HEK293 (cell line): Measurements from ENCODE around the gene SDC3.

ENCODE experiments used
- CTCF ChIA-PET: fragments of 350-600 bp; formaldehyde crosslinking; extraction: SDS; loops from one replicate; lab custom pipeline; 2021; ENCODE audit warnings: antibody characterized with exemption; lab: Yijun Ruan, JAX
- POLR2A ChIA-PET: fragments of 300-600 bp; formaldehyde crosslinking; extraction: SDS; loops from one replicate; lab custom pipeline; 2020; ENCODE audit warnings: antibody characterized with exemption, inconsistent platforms; lab: Yijun Ruan, JAX
- H3K27ac ChIP-seq: fragments of 200-500 bp; sonication (Bioruptor generic); 2 replicates; pipeline ENCODE4 v1.5.1; 2014; ENCODE audit warnings: low read depth, low read length, control low read depth, inconsistent platforms; ENCODE audit errors: extremely low read depth
- H3K36me3 ChIP-seq, 2 experiments: fragments of 200-500 bp in 1 of 2; sonication (Bioruptor generic) in 1 of 2; 1 replicate in 1 of 2; 2 replicates in 1 of 2; pipeline ENCODE4 v1.5.1; 2014 to 2017; ENCODE audit warnings: inconsistent platforms in 2 of 2, low read length in 2 of 2; ENCODE audit not compliant: control insufficient read depth in 2 of 2, insufficient read depth in 1 of 2
- H3K4me1 ChIP-seq: fragments of 200-500 bp; sonication (Bioruptor generic); 2 replicates; pipeline ENCODE4 v1.5.1; 2014; ENCODE audit warnings: mild to moderate bottlenecking, low read length, inconsistent platforms; ENCODE audit not compliant: control insufficient read depth, insufficient read depth
- H3K4me3 ChIP-seq: 2 replicates; pipeline ENCODE4 v1.5.1; 2011; ENCODE audit warnings: low read depth, mild to moderate bottlenecking, control low read depth, low read length, moderate library complexity
- H3K9me3 ChIP-seq: fragments of 200-500 bp; sonication (Bioruptor generic); 2 replicates; pipeline ENCODE4 v1.5.1; 2014; ENCODE audit warnings: low read depth, low read length, inconsistent platforms; ENCODE audit not compliant: control insufficient read depth, insufficient read depth
- GLIS1 ChIP-seq: fragments of 450-650 bp; formaldehyde crosslinking; IDR thresholded peaks from 2 replicates; pipeline ENCODE4 v1.5.1; 2016; ENCODE audit warnings: missing biosample characterization, missing genetic modification characterization
- GLIS2 ChIP-seq: fragments of 450-650 bp; formaldehyde crosslinking; IDR thresholded peaks from 2 replicates; pipeline ENCODE4 v1.5.1; 2016; ENCODE audit warnings: missing biosample characterization, missing genetic modification characterization
- KLF1 ChIP-seq: fragments of 450-650 bp; formaldehyde crosslinking; IDR thresholded peaks from 2 replicates; pipeline ENCODE4 v1.5.1; 2016; ENCODE audit warnings: missing biosample characterization, missing genetic modification characterization
- KLF16 ChIP-seq: fragments of 450-650 bp; formaldehyde crosslinking; IDR thresholded peaks from 2 replicates; pipeline ENCODE4 v1.5.1; 2017; ENCODE audit warnings: missing biosample characterization, missing genetic modification characterization
- KLF7 ChIP-seq: fragments of 450-650 bp; formaldehyde crosslinking; IDR thresholded peaks from 2 replicates; pipeline ENCODE4 v1.5.1; 2016; ENCODE audit warnings: missing biosample characterization, missing genetic modification characterization, borderline replicate concordance
- RBAK ChIP-seq: fragments of 450-650 bp; formaldehyde crosslinking; IDR thresholded peaks from 2 replicates; pipeline ENCODE4 v1.5.1; 2016; ENCODE audit warnings: missing biosample characterization, missing genetic modification characterization
- SP7 ChIP-seq: fragments of 450-650 bp; formaldehyde crosslinking; IDR thresholded peaks from 2 replicates; pipeline ENCODE4 v1.5.1; 2016; ENCODE audit warnings: missing biosample characterization, missing genetic modification characterization
- TCF7L2 ChIP-seq: IDR thresholded peaks from 2 replicates; pipeline ENCODE4 v1.6.1; 2011; ENCODE audit warnings: low read depth, mild to moderate bottlenecking, inconsistent platforms, low read length, moderate library complexity, borderline replicate concordance
- ZBTB1 ChIP-seq: fragments of 450-650 bp; formaldehyde crosslinking; IDR thresholded peaks from 2 replicates; pipeline ENCODE4 v1.5.1; 2016; ENCODE audit warnings: missing biosample characterization, missing genetic modification characterization
- ZEB2 ChIP-seq: fragments of 450-650 bp; formaldehyde crosslinking; IDR thresholded peaks from 2 replicates; pipeline ENCODE4 v1.5.1; 2016; ENCODE audit warnings: missing biosample characterization, missing genetic modification characterization
- ZNF114 ChIP-seq: fragments of 450-650 bp; formaldehyde crosslinking; IDR thresholded peaks from 2 replicates; pipeline ENCODE4 v1.5.0; 2017; ENCODE audit warnings: missing biosample characterization, missing genetic modification characterization
- ZNF132 ChIP-seq: fragments of 450-650 bp; formaldehyde crosslinking; IDR thresholded peaks from 2 replicates; pipeline ENCODE4 v1.5.1; 2017; ENCODE audit warnings: missing biosample characterization, missing genetic modification characterization, borderline replicate concordance
- ZNF202 ChIP-seq: fragments of 450-650 bp; formaldehyde crosslinking; IDR thresholded peaks from 2 replicates; pipeline ENCODE4 v1.5.1; 2016; ENCODE audit warnings: missing biosample characterization, missing genetic modification characterization, borderline replicate concordance
- ZNF214 ChIP-seq: fragments of 450-650 bp; formaldehyde crosslinking; IDR thresholded peaks from 2 replicates; pipeline ENCODE4 v1.5.1; 2017; ENCODE audit warnings: missing biosample characterization, mild to moderate bottlenecking, missing genetic modification characterization, borderline replicate concordance
- ZNF239 ChIP-seq: fragments of 450-650 bp; formaldehyde crosslinking; IDR thresholded peaks from 2 replicates; pipeline ENCODE4 v1.5.1; 2016; ENCODE audit warnings: missing biosample characterization, missing genetic modification characterization
- ZNF514 ChIP-seq: fragments of 450-650 bp; formaldehyde crosslinking; IDR thresholded peaks from 2 replicates; pipeline ENCODE4 v1.5.1; 2016; ENCODE audit warnings: missing biosample characterization, missing genetic modification characterization
- ZNF544 ChIP-seq: fragments of 450-650 bp; formaldehyde crosslinking; IDR thresholded peaks from 2 replicates; pipeline ENCODE4 v1.5.0; 2017; ENCODE audit warnings: missing biosample characterization, missing genetic modification characterization
- ZNF548 ChIP-seq: fragments of 450-650 bp; formaldehyde crosslinking; IDR thresholded peaks from 2 replicates; pipeline ENCODE4 v1.5.1; 2016; ENCODE audit warnings: missing biosample characterization, missing genetic modification characterization
- ZNF549 ChIP-seq: fragments of 450-650 bp; IDR thresholded peaks from 2 replicates; pipeline ENCODE4 v1.5.1; 2018; ENCODE audit warnings: missing biosample characterization, missing genetic modification characterization, mild to moderate bottlenecking, inconsistent platforms, moderate library complexity
- ZNF555 ChIP-seq: fragments of 450-650 bp; formaldehyde crosslinking; conservative IDR thresholded peaks from 2 replicates; pipeline ENCODE4 v1.5.1; 2017; ENCODE audit warnings: missing biosample characterization, mild to moderate bottlenecking, missing genetic modification characterization, inconsistent platforms
- ZNF560 ChIP-seq: fragments of 450-650 bp; formaldehyde crosslinking; IDR thresholded peaks from 2 replicates; pipeline ENCODE4 v1.5.1; 2017; ENCODE audit warnings: missing biosample characterization, missing genetic modification characterization, borderline replicate concordance
- ZNF585B ChIP-seq: fragments of 450-650 bp; formaldehyde crosslinking; IDR thresholded peaks from 2 replicates; pipeline ENCODE4 v1.5.1; 2016; ENCODE audit warnings: missing biosample characterization, missing genetic modification characterization
- ZNF610 ChIP-seq: fragments of 450-650 bp; formaldehyde crosslinking; IDR thresholded peaks from 2 replicates; pipeline ENCODE4 v1.5.1; 2016; ENCODE audit warnings: missing biosample characterization, missing genetic modification characterization, borderline replicate concordance
- TF ChIP-seq, protein P1 (sequence below): fragments of 450-650 bp; formaldehyde crosslinking; IDR thresholded peaks from 2 replicates; pipeline ENCODE4 v1.5.1; 2017; ENCODE audit warnings: missing biosample characterization, missing genetic modification characterization
- TF ChIP-seq, protein P2 (sequence below): fragments of 450-650 bp; formaldehyde crosslinking; IDR thresholded peaks from 2 replicates; pipeline ENCODE4 v1.5.1; 2016; ENCODE audit warnings: missing biosample characterization, missing genetic modification characterization
- TF ChIP-seq, protein P3 (sequence below): fragments of 450-650 bp; formaldehyde crosslinking; IDR thresholded peaks from 2 replicates; pipeline ENCODE4 v1.5.1; 2016; ENCODE audit warnings: missing biosample characterization, missing genetic modification characterization, borderline replicate concordance
- TF ChIP-seq, protein P4 (sequence below): fragments of 450-650 bp; formaldehyde crosslinking; IDR thresholded peaks from 2 replicates; pipeline ENCODE4 v1.5.1; 2016; ENCODE audit warnings: missing biosample characterization, missing genetic modification characterization

SDC3 gene

DNA sequence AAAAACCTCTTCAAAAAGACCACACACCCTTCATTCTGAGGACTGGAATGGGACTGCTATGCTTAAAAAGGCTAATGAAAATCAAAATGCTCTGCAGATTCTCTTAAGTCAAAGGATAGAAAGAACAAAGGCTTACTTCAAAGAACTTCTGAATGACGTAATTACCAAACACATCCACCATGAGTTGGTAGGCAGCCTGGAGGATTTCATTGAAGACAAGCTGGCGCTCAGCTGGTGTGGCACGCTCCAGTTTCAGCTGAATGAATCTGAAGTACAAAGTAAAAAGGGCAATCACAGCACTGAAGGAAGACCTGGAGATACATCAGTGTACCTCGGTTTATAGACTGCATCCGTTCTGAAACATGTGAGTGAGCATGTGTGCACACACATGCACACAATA is 43.5 kb upstream of the SDC3 start (continued):
- TF ChIP-seq, protein P1, sequence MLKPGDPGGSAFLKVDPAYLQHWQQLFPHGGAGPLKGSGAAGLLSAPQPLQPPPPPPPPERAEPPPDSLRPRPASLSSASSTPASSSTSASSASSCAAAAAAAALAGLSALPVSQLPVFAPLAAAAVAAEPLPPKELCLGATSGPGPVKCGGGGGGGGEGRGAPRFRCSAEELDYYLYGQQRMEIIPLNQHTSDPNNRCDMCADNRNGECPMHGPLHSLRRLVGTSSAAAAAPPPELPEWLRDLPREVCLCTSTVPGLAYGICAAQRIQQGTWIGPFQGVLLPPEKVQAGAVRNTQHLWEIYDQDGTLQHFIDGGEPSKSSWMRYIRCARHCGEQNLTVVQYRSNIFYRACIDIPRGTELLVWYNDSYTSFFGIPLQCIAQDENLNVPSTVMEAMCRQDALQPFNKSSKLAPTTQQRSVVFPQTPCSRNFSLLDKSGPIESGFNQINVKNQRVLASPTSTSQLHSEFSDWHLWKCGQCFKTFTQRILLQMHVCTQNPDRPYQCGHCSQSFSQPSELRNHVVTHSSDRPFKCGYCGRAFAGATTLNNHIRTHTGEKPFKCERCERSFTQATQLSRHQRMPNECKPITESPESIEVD, result no peak
- TF ChIP-seq ZNF239 (tag by site-specific recombination), result no peak
- TF ChIP-seq, protein P2, sequence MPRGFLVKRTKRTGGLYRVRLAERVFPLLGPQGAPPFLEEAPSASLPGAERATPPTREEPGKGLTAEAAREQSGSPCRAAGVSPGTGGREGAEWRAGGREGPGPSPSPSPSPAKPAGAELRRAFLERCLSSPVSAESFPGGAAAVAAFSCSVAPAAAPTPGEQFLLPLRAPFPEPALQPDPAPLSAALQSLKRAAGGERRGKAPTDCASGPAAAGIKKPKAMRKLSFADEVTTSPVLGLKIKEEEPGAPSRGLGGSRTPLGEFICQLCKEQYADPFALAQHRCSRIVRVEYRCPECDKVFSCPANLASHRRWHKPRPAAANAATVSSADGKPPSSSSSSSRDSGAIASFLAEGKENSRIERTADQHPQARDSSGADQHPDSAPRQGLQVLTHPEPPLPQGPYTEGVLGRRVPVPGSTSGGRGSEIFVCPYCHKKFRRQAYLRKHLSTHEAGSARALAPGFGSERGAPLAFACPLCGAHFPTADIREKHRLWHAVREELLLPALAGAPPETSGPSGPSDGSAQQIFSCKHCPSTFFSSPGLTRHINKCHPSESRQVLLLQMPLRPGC (tag by site-specific recombination), result no peak
- no peak for TF ChIP-seq ZNF610 (tag by site-specific recombination)
- no peak for TF ChIP-seq ZEB2
- TF ChIP-seq ZNF585B, result no peak
- no peak for TF ChIP-seq KLF1 (tag by site-specific recombination)
- no peak for TF ChIP-seq ZBTB1 (tag by site-specific recombination)
- no peak for TF ChIP-seq TCF7L2
- TF ChIP-seq ZNF555 (tag by site-specific recombination), result no peak
- no peak for TF ChIP-seq GLIS2 (tag by site-specific recombination)
- no peak for TF ChIP-seq GLIS1 (tag by site-specific recombination)
- TF ChIP-seq SP7 (tag by site-specific recombination), result no peak
- TF ChIP-seq ZNF548 (tag by site-specific recombination), result no peak

DNA sequence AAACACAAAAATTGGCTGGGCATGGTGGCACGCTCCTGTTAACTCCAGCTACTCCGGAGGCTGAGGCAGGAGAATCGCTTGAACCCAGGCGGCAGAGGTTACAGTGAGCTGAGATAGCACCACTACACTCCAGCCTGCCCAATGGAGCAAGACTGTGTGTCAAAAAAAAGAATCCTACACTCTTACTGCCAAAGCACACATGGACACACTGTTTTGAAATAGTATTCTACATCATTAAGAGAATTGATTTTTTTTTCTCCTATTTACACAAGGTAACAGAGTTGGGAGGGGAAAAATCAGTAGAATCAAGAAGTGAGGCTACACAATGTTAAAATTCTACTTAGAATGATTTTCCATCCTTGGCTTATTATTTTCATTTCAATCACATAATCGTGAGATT is 42.1 kb upstream of the SDC3 start:
- Histone ChIP-seq H3K27ac (no peak overlapping the region), H3K4me1 (no peaks in the 10 kb centered on the region), H3K9me3 (no peaks in the 10 kb centered on the region), H3K4me3 (no peak overlapping the region), H3K36me3 (peaks cover 47 to 88% of the 10 kb centered on the region in 2 experiments)
- CTCF ChIA-PET, result no interaction called here
- no peak for TF ChIP-seq ZNF114 (tag by site-specific recombination)
- no peak for TF ChIP-seq ZNF132 (tag by site-specific recombination)
- TF ChIP-seq ZNF514, result no peak
- no peak for TF ChIP-seq ZNF202 (tag by site-specific recombination)
- TF ChIP-seq ZNF549 (tag by site-specific recombination), result no peak
- TF ChIP-seq RBAK (tag by site-specific recombination), result no peak
- TF ChIP-seq, protein P3, sequence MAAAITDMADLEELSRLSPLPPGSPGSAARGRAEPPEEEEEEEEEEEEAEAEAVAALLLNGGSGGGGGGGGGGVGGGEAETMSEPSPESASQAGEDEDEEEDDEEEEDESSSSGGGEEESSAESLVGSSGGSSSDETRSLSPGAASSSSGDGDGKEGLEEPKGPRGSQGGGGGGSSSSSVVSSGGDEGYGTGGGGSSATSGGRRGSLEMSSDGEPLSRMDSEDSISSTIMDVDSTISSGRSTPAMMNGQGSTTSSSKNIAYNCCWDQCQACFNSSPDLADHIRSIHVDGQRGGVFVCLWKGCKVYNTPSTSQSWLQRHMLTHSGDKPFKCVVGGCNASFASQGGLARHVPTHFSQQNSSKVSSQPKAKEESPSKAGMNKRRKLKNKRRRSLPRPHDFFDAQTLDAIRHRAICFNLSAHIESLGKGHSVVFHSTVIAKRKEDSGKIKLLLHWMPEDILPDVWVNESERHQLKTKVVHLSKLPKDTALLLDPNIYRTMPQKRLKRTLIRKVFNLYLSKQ (tag by site-specific recombination), result no peak
- TF ChIP-seq, protein P4, sequence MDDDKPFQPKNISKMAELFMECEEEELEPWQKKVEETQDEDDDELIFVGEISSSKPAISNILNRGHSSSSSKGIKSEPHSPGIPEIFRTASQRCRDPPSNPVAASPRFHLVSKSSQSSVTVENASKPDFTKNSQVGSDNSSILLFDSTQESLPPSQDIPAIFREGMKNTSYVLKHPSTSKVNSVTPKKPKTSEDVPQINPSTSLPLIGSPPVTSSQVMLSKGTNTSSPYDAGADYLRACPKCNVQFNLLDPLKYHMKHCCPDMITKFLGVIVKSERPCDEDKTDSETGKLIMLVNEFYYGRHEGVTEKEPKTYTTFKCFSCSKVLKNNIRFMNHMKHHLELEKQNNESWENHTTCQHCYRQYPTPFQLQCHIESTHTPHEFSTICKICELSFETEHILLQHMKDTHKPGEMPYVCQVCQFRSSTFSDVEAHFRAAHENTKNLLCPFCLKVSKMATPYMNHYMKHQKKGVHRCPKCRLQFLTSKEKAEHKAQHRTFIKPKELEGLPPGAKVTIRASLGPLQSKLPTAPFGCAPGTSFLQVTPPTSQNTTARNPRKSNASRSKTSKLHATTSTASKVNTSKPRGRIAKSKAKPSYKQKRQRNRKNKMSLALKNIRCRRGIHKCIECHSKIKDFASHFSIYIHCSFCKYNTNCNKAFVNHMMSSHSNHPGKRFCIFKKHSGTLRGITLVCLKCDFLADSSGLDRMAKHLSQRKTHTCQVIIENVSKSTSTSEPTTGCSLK, result no peak
- TF ChIP-seq KLF7 (tag by site-specific recombination), result no peak
- TF ChIP-seq ZNF214 (tag by site-specific recombination), result no peak
- no peak for TF ChIP-seq ZNF544 (tag by site-specific recombination)
- no peak for TF ChIP-seq KLF16 (tag by site-specific recombination)
- no peak for TF ChIP-seq ZNF560 (tag by site-specific recombination)
- POLR2A ChIA-PET, result no interaction called here
